ENCODE data around the gene SMARCA5. TPM values are rescaled to one million over a fixed set of nuclear protein-coding genes. Genes with fewer than 3 reads are reported as not detected.

The SMARCA5 gene
- total and polyA plus RNA-seq, 2 experiments from 2014 or later: 29.8 to 34.5 TPM

DNA sequence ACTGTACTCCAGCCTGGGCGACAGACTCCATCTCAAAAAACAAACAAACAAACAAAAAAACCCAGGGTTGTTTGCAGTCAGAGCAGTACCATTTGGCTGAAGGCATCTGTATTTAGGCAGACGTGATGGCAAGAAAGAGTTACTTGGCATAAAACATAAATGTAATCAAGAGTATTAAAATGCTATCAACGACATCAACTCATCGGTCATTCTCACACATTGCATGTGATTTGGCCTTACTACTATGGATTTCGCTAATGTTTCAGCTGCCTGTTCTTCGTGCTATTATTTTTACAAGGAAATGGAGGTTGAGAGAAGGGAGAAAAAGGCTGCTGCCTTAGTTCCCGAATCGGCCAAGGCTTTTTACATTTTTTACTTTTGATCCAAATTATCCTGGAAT lies 15.5 kb upstream of the SMARCA5 start:
- 80 to 83% methylated on average over 8 of the region's 8 CpGs for WGBS, 2 experiments (ENCODE audit: low coverage in 1 of 2, low lambda C conversion rate in 2 of 2, missing lambda C conversion rate in 2 of 2)
- no peak overlapping the region for H3K4me3 ChIP-seq

DNA sequence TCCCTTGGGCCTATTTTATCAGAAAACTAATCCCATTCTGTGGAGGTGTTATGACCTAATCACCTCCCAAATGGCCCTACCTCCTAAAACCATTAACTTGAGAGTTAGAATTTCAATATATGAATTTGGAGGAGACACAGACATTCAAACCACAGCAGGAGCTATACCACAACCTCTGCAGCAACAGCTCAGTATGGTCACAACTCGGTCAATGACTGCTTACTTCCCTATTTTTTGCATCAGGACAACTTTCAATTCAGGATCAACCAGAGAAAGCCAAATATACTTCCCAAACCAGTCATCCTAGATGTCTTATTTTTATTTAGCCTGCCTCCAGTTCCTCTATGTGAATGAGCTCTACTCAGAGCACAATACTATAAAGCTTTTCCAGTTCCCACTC lies 11.3 kb upstream of the SMARCA5 start:
- H3K9me3 ChIP-seq (ENCODE audit: low read depth): no peaks in the 10 kb centered on the region
- H3K4me3 ChIP-seq: no peak overlapping the region
- no peak overlapping the region for H3K4me2 ChIP-seq (ENCODE audit: unreplicated experiment)
- H3K27me3 ChIP-seq (replicated peaks; ENCODE audit: insufficient read depth): no peaks in the 10 kb centered on the region
- H3K36me3 ChIP-seq (ENCODE audit: low read depth): no peaks in the 10 kb centered on the region
- 71 to 82% methylated on average over 1 of the region's 1 CpG for whole genome bisulfite sequencing, 2 experiments (ENCODE audit: low coverage in 1 of 2, low lambda C conversion rate in 2 of 2, missing lambda C conversion rate in 2 of 2)
- H2AFZ ChIP-seq: no peak overlapping the region
- no peak overlapping the region for H3K27ac ChIP-seq
- no peaks in the 10 kb centered on the region for H3K4me1 ChIP-seq (ENCODE audit: insufficient read depth)
- no peak for TF ChIP-seq EZH2phosphoT487 (IDR thresholded peaks at IDR 0.05; ENCODE audit: insufficient read depth, low read depth)
- no peak for TF ChIP-seq EZH2 (IDR thresholded peaks at IDR 0.05; ENCODE audit: insufficient read depth, poor library complexity, severe bottlenecking)
- H3K9ac ChIP-seq: no peak overlapping the region
- H4K20me1 ChIP-seq (ENCODE audit: insufficient read depth): no peaks in the 10 kb centered on the region
- in situ Hi-C loops (cut with MboI): no loop called here
- no peak for DNase-seq
- no peaks in the 10 kb centered on the region for H3K79me2 ChIP-seq (ENCODE audit: insufficient read depth)
- no peaks in the 10 kb centered on the region for H3K9me2 ChIP-seq (ENCODE audit: insufficient read depth)
- no peaks in the 10 kb centered on the region for H3F3A ChIP-seq (ENCODE audit: insufficient read depth)

More for the DNA sequence above, 15.5 kb upstream of the SMARCA5 start:
- DNase-seq: no peak
- Histone ChIP-seq H3K9me2 (ENCODE audit: insufficient read depth) (no peaks in the 10 kb centered on the region), H3K36me3 (ENCODE audit: low read depth) (no peaks in the 10 kb centered on the region), H3K27ac (no peak overlapping the region), H3K4me2 (ENCODE audit: unreplicated experiment) (no peak overlapping the region), H3K4me1 (ENCODE audit: insufficient read depth) (no peaks in the 10 kb centered on the region), H3K27me3 (replicated peaks; ENCODE audit: insufficient read depth) (no peaks in the 10 kb centered on the region), H3F3A (ENCODE audit: insufficient read depth) (no peaks in the 10 kb centered on the region), H2AFZ (no peak overlapping the region), H3K79me2 (ENCODE audit: insufficient read depth) (no peaks in the 10 kb centered on the region), H3K9me3 (ENCODE audit: low read depth) (no peaks in the 10 kb centered on the region), H3K9ac (no peak overlapping the region), H4K20me1 (ENCODE audit: insufficient read depth) (no peaks in the 10 kb centered on the region)
- TF ChIP-seq EZH2 (IDR thresholded peaks at IDR 0.05; ENCODE audit: insufficient read depth, poor library complexity, severe bottlenecking) (no peak), EZH2phosphoT487 (IDR thresholded peaks at IDR 0.05; ENCODE audit: insufficient read depth, low read depth) (no peak)
- in situ Hi-C loops (cut with MboI): loop anchor here (10.0 to 25.0 kb wide), 2 partner anchors 293 to 511 kb away; no protein-coding TSS in a partner anchor

GRCh38 chr4:143506031-143506430 lies 7.5 kb upstream of the SMARCA5 start:
- H3K4me3 ChIP-seq: no peak overlapping the region
- H4K20me1 ChIP-seq (ENCODE audit: insufficient read depth): no peaks in the 10 kb centered on the region
- no peak overlapping the region for H3K27ac ChIP-seq
- no peak overlapping the region for H2AFZ ChIP-seq
- no peaks in the 10 kb centered on the region for H3K79me2 ChIP-seq (ENCODE audit: insufficient read depth)
- no peaks in the 10 kb centered on the region for H3K4me1 ChIP-seq (ENCODE audit: insufficient read depth)
- TF ChIP-seq EZH2 (IDR thresholded peaks at IDR 0.05; ENCODE audit: insufficient read depth, poor library complexity, severe bottlenecking): no peak
- no peak for TF ChIP-seq EZH2phosphoT487 (IDR thresholded peaks at IDR 0.05; ENCODE audit: insufficient read depth, low read depth)
- no peak overlapping the region for H3K4me2 ChIP-seq (ENCODE audit: unreplicated experiment)
- WGBS, 2 experiments (ENCODE audit: low coverage in 1 of 2, low lambda C conversion rate in 2 of 2, missing lambda C conversion rate in 2 of 2): 56 to 77% methylated on average over 1 of the region's 1 CpG
- no peaks in the 10 kb centered on the region for H3K9me3 ChIP-seq (ENCODE audit: low read depth)
- H3K9ac ChIP-seq: no peak overlapping the region
- H3F3A ChIP-seq (ENCODE audit: insufficient read depth): no peaks in the 10 kb centered on the region
- in situ Hi-C loops (cut with MboI): no loop called here
- no peak for DNase-seq
- no peaks in the 10 kb centered on the region for H3K9me2 ChIP-seq (ENCODE audit: insufficient read depth)
- no peaks in the 10 kb centered on the region for H3K27me3 ChIP-seq (replicated peaks; ENCODE audit: insufficient read depth)
- H3K36me3 ChIP-seq (ENCODE audit: low read depth): no peaks in the 10 kb centered on the region

DNA sequence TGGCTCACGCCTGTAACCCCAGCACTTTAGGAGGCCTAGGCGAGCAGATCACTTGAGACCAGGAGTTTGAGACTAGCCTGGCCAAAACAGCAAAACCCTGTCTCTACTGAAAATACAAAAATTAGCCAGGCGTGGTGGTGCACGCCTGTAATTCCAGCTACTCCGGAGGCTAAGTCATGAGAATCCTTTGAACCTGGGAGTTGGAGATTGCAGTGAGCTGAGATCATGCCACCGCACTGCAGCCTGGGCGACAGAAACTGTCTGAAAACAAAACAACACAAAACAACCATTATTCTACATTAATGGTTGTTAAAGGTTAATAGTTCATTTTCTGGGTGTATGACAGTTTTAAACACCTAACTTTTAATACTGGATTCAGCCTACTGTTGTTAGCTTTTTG lies 1.6 kb upstream of the SMARCA5 start:
- WGBS, 2 experiments (ENCODE audit: low coverage in 1 of 2, low lambda C conversion rate in 2 of 2, missing lambda C conversion rate in 2 of 2): 88 to 89% methylated on average over 7 of the region's 7 CpGs
- H3K36me3 ChIP-seq (ENCODE audit: low read depth): no peaks in the 10 kb centered on the region
- no peak overlapping the region for H3K4me2 ChIP-seq (ENCODE audit: unreplicated experiment)
- H3K9me3 ChIP-seq (ENCODE audit: low read depth): no peaks in the 10 kb centered on the region
- no peak overlapping the region for H3K27ac ChIP-seq
- DNase-seq: no peak
- no peaks in the 10 kb centered on the region for H3K9me2 ChIP-seq (ENCODE audit: insufficient read depth)
- H2AFZ ChIP-seq: peak overlapping the region; percentile 90; the same call in 1 of the 2 replicates
- H3F3A ChIP-seq (ENCODE audit: insufficient read depth): peaks cover 15% of the 10 kb centered on the region
- no peak overlapping the region for H3K4me3 ChIP-seq
- peaks cover 33% of the 10 kb centered on the region for H3K79me2 ChIP-seq (ENCODE audit: insufficient read depth)
- TF ChIP-seq EZH2 (IDR thresholded peaks at IDR 0.05; ENCODE audit: insufficient read depth, poor library complexity, severe bottlenecking) (no peak), EZH2phosphoT487 (IDR thresholded peaks at IDR 0.05; ENCODE audit: insufficient read depth, low read depth) (no peak)
- no peaks in the 10 kb centered on the region for H3K27me3 ChIP-seq (replicated peaks; ENCODE audit: insufficient read depth)
- in situ Hi-C loops (cut with MboI): no loop called here
- peaks cover 5% of the 10 kb centered on the region; the same call in 1 of the 2 replicates for H4K20me1 ChIP-seq (ENCODE audit: insufficient read depth)
- peaks cover 16% of the 10 kb centered on the region for H3K4me1 ChIP-seq (ENCODE audit: insufficient read depth)
- H3K9ac ChIP-seq: no peak overlapping the region

DNA sequence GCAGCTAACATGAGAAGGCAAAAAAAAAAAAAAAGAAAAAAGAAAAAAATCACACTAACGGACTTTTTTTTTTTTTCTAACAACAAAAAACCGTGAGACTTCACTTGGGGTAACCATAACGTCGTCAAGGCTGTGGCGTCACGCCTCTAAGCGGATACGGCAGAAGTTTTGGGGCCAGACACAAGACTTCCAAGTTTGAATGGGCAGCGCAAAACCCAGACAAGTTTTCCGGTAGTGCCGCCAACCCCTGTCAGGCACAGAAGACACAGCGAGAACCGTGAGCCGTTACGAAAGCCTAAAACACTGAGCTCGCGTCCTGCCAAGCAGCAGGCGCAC lies 556 bp upstream of the SMARCA5 start:
- Histone ChIP-seq H3K4me1 (ENCODE audit: insufficient read depth) (peaks cover 20% of the 10 kb centered on the region), H3K9me2 (ENCODE audit: insufficient read depth) (no peaks in the 10 kb centered on the region), H3K27me3 (replicated peaks; ENCODE audit: insufficient read depth) (no peaks in the 10 kb centered on the region), H3K27ac (peak overlapping the region; percentile 96), H4K20me1 (ENCODE audit: insufficient read depth) (peaks cover 5% of the 10 kb centered on the region; the same call in 1 of the 2 replicates), H3K36me3 (ENCODE audit: low read depth) (peaks cover 9% of the 10 kb centered on the region), H3F3A (ENCODE audit: insufficient read depth) (peaks cover 15% of the 10 kb centered on the region), H3K4me2 (ENCODE audit: unreplicated experiment) (peak overlapping the region; percentile 55), H3K4me3 (peak overlapping the region; percentile 97), H3K9ac (peak overlapping the region; percentile 98), H3K9me3 (ENCODE audit: low read depth) (no peaks in the 10 kb centered on the region), H2AFZ (peak overlapping the region; percentile 90), H3K79me2 (ENCODE audit: insufficient read depth) (peaks cover 43% of the 10 kb centered on the region)
- TF ChIP-seq EZH2 (IDR thresholded peaks at IDR 0.05; ENCODE audit: insufficient read depth, poor library complexity, severe bottlenecking) (no peak), EZH2phosphoT487 (IDR thresholded peaks at IDR 0.05; ENCODE audit: insufficient read depth, low read depth) (no peak)
- 0 to 1% methylated on average over 18 of the region's 18 CpGs for WGBS, 2 experiments (ENCODE audit: low coverage in 1 of 2, low lambda C conversion rate in 2 of 2, missing lambda C conversion rate in 2 of 2)
- in situ Hi-C loops (cut with MboI): no loop called here
- no peak for DNase-seq

Data from GM23248 (cell line).